IPS-11a (cell line): ENCODE data around the gene ELANE.
A peak's percentile ranks its signal among the peaks of the same experiment; 100 is the strongest.

Experiments used
- H3K4me3 ChIP-seq: one replicate; pipeline ENCODE4 v1.5.1; 2013; ENCODE audit warnings: low read depth, low read length, control low read depth

The ELANE gene

GRCh38 chr19:892894-893689 lies 41.0 kb downstream of the ELANE start, which contains the start of the genes MED16 and RNU6-9:
Gene MED16, minus strand, starts transcription at chr19:893187. Its CDS starts 2,056 bp downstream, at chr19:891131.
Gene RNU6-9, plus strand, starts transcription at chr19:893484.
- H3K4me3 ChIP-seq = peak within 1 kb of the TSS; percentile 79

- no peak overlapping the region for H3K4me3 ChIP-seq
Measured at GRCh38 chr19:896434-896833, 44.3 kb downstream of the ELANE start.

- no peak overlapping the region for H3K4me3 ChIP-seq
Measured at GRCh38 chr19:896999-897398, 44.9 kb downstream of the ELANE start.

GRCh38 chr19:897442-898039 lies 45.4 kb downstream of the ELANE start:
- H3K4me3 ChIP-seq = no peak overlapping the region

GRCh38 chr19:898663-899062 lies 46.6 kb downstream of the ELANE start:
- H3K4me3 ChIP-seq = no peak overlapping the region

GRCh38 chr19:899336-900042 lies 47.4 kb downstream of the ELANE start:
- H3K4me3 ChIP-seq = no peak overlapping the region

- no peak overlapping the region for H3K4me3 ChIP-seq
Measured at GRCh38 chr19:900043-900301, 47.9 kb downstream of the ELANE start.

GRCh38 chr19:900302-901111 lies 48.4 kb downstream of the ELANE start:
- no peak overlapping the region for H3K4me3 ChIP-seq

- H3K4me3 ChIP-seq = no peak overlapping the region
Measured at GRCh38 chr19:901216-902092, 49.4 kb downstream of the ELANE start.

GRCh38 chr19:902093-902370 lies 49.9 kb downstream of the ELANE start:
- no peak overlapping the region for H3K4me3 ChIP-seq

- H3K4me3 ChIP-seq = no peak overlapping the region
Measured at GRCh38 chr19:902446-903226, 50.5 kb downstream of the ELANE start.

GRCh38 chr19:903266-903797 lies 51.2 kb downstream of the ELANE start:
- H3K4me3 ChIP-seq = no peak overlapping the region

GRCh38 chr19:904545-904944 lies 52.4 kb downstream of the ELANE start:
- no peak overlapping the region for H3K4me3 ChIP-seq
